Calu3 (cell line): ENCODE data around the gene NPC1L1. TPM values are rescaled to one million over a fixed set of nuclear protein-coding genes. Genes with fewer than 3 reads are reported as not detected.

Source experiments
- BruUV-seq: library from RNA; stranded (reverse); fragments of 400-500 nt; replicated peaks from 2 replicates; lab custom pipeline; 2021; lab: Mats Ljungman, UMichigan
- CTCF ChIA-PET: fragments of 300-600 bp; sonication (Branson Sonifier 250); formaldehyde crosslinking; loops from one replicate; lab custom pipeline; 2022; ENCODE audit warnings: antibody characterized with exemption; lab: Charles Lee
- DNase-seq: peaks from one replicate; pipeline ENCODE4 v3.0.0; 2022
- H3K27ac Mint-ChIP-seq: one replicate; pipeline ENCODE4 v1.8.0; 2022; ENCODE audit warnings: mixed read lengths; ENCODE audit not compliant: unreplicated experiment
- H3K27me3 Mint-ChIP-seq: one replicate; pipeline ENCODE4 v1.8.0; 2022; ENCODE audit warnings: mixed read lengths; ENCODE audit not compliant: unreplicated experiment
- H3K36me3 Mint-ChIP-seq: one replicate; pipeline ENCODE4 v1.8.0; 2022; ENCODE audit warnings: mild to moderate bottlenecking, moderate library complexity, mixed read lengths; ENCODE audit not compliant: insufficient read depth, unreplicated experiment
- H3K4me1 Mint-ChIP-seq: one replicate; pipeline ENCODE4 v1.8.0; 2022; ENCODE audit warnings: mild to moderate bottlenecking, low read depth, mixed read lengths; ENCODE audit not compliant: unreplicated experiment
- H3K4me3 Mint-ChIP-seq: one replicate; pipeline ENCODE4 v1.8.0; 2022; ENCODE audit warnings: mild to moderate bottlenecking, low read depth, moderate library complexity, mixed read lengths; ENCODE audit not compliant: unreplicated experiment
- H3K9me3 Mint-ChIP-seq: one replicate; pipeline ENCODE4 v1.8.0; 2022; ENCODE audit warnings: low read depth, mixed read lengths; ENCODE audit not compliant: unreplicated experiment
- intact Hi-C: fragments of 100-400 bp; cut with micrococcal nuclease; formaldehyde crosslinking; loops from one replicate; pipeline ENCODE4 v1.10.0; 2022; ENCODE audit not compliant: unreplicated experiment
- total RNA-seq: library from RNA; stranded (reverse); gene quantifications from 2 replicates; pipeline ENCODE4 v1.2.3, GENCODE V29; 2022
- TF ChIP-seq, protein P1 (sequence below): fragments of 200-600 bp; IDR thresholded peaks from one replicate; pipeline ENCODE4 v1.8.0; 2022; ENCODE audit warnings: antibody characterized with exemption; ENCODE audit not compliant: unreplicated experiment

Gene NPC1L1
- total RNA-seq, 1 experiment from 2014 or later, result 46.0 TPM

DNA sequence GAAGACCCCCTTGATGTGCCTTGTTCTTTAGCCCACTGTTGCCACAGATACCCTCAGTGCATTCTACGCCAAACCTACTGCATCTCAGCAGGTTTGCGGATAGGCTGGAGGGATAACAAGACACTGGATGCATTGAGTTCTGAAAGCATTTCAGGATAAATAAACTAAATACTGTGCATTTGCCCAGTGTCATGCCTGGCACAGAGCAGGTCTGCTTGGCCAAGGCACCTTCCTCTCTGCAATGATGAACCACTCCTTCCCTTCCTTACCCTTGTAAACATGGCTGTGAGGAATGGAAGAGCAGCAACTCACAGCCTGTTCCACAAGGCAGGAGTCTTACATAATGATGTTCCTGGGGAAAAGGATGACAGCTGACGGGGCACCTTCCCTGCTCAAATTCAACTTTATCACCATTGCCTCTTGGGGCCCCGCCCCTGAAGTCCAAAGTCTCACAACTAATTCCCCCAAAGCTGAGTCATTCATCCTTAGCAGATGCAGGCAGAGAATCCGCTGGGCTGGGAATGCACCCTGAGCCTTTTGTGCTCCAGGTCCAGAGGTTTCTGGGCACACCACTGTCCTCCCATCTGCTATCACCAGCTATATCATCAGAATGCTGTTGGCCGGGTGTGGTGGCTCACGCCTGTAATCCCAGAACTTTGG is 21.0 kb upstream of the NPC1L1 start:
- TF ChIP-seq, protein P1, sequence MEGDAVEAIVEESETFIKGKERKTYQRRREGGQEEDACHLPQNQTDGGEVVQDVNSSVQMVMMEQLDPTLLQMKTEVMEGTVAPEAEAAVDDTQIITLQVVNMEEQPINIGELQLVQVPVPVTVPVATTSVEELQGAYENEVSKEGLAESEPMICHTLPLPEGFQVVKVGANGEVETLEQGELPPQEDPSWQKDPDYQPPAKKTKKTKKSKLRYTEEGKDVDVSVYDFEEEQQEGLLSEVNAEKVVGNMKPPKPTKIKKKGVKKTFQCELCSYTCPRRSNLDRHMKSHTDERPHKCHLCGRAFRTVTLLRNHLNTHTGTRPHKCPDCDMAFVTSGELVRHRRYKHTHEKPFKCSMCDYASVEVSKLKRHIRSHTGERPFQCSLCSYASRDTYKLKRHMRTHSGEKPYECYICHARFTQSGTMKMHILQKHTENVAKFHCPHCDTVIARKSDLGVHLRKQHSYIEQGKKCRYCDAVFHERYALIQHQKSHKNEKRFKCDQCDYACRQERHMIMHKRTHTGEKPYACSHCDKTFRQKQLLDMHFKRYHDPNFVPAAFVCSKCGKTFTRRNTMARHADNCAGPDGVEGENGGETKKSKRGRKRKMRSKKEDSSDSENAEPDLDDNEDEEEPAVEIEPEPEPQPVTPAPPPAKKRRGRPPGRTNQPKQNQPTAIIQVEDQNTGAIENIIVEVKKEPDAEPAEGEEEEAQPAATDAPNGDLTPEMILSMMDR, result no peak
- DNase-seq, result peak; percentile 78
- no peaks in the 10 kb centered on the region for H3K9me3 Mint-ChIP-seq

DNA sequence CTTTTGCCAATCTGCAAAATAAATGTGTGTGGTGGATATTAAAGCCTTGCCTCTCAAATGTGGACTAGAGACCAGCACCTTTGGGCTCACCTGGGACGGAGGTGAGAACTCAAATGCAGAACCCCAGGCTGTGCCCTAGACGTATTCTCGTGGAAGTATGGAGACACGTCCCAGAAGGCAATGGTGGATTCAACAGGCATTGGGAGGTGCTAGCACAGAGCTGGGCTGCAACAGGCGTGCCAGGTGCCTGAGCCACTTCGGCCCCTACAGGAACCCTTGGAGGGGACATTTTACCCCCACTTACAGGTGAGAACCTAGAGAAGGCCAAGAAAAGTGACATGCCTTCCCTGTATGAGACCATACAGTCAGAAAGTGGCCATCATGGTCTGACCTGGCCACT is 20.4 kb upstream of the NPC1L1 start:
- no peak for DNase-seq
- Mint-ChIP-seq H3K27me3 (no peaks in the 10 kb centered on the region), H3K9me3 (no peaks in the 10 kb centered on the region), H3K27ac (no peak overlapping the region), H3K36me3 (peaks cover 48% of the 10 kb centered on the region), H3K4me3 (no peak overlapping the region), H3K4me1 (peaks cover 32% of the 10 kb centered on the region)
- CTCF ChIA-PET, result interaction anchor here (1.2 to 2.4 kb wide), 3 partner anchors 11 to 27 kb away, joined by 3 to 5 read pairs (median 3); no protein-coding TSS in a partner anchor
- intact Hi-C loops, result no loop called here
- BruUV-seq, result no TSS peak
- TF ChIP-seq, protein P1, result no peak

More for the DNA sequence above, 21.0 kb upstream of the NPC1L1 start:
- H3K27ac Mint-ChIP-seq, result peak overlapping the region; percentile 5
- H3K4me3 Mint-ChIP-seq, result no peak overlapping the region
- intact Hi-C loops, result loop anchor here (2.0 kb wide), 2 partner anchors 71 to 321 kb away; partner anchors contain the start of gene NUDCD3
- H3K27me3 Mint-ChIP-seq, result no peaks in the 10 kb centered on the region
- no TSS peak for BruUV-seq
- peaks cover 32% of the 10 kb centered on the region for H3K4me1 Mint-ChIP-seq
- peaks cover 53% of the 10 kb centered on the region for H3K36me3 Mint-ChIP-seq
- CTCF ChIA-PET, result interaction anchor here (0.6 to 2.4 kb wide), 5 partner anchors 10 to 435 kb away, joined by 3 to 5 read pairs (median 3); partner anchors contain the start of gene NPC1L1

DNA sequence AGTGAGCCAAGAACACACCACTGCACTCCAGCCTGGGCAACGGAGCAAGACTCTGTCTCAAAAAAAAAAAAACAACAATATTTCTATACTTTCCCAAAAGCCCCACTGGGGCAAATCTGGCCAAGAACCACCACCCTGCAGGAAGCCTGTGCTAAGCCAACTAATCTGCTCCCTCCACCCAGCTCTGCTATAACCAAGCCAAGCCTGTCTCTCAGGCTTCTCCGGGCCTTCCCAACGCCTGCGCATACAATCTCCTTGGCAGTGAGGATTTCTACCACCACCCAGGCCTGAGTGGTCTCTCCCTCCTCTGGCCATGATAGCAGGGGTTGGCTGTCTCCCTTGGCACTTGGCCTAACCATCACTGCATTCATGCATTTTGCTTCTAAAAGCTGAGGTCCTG is 18.4 kb upstream of the NPC1L1 start:
- Mint-ChIP-seq H3K9me3 (no peaks in the 10 kb centered on the region), H3K4me3 (no peak overlapping the region), H3K4me1 (peaks cover 19% of the 10 kb centered on the region), H3K27me3 (no peaks in the 10 kb centered on the region), H3K36me3 (peaks cover 36% of the 10 kb centered on the region), H3K27ac (no peak overlapping the region)
- intact Hi-C loops, result no loop called here
- TF ChIP-seq, protein P1, result no peak
- no TSS peak for BruUV-seq
- DNase-seq, result no peak
- CTCF ChIA-PET, result no interaction called here

DNA sequence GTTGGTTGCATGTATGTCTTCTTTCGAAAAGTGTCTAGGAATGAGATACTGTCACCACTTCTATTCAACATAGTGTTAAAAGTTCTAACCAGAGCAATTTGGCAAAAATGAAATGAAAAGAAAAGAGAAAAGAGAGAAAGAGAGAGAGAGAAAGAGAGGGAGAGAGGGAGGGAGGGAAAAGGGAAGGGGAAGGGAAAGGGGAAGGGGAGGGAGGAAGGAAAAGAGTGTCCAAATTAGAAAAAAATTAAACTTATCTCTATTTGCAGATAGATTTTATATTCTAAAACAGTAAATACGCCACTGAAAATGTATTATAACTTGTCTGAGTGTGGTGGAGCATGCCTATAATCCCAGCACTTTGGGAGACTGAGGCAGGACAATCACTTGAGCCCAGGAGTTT is 16.4 kb upstream of the NPC1L1 start:
- Mint-ChIP-seq H3K27me3 (no peaks in the 10 kb centered on the region), H3K4me1 (peaks cover 8% of the 10 kb centered on the region), H3K9me3 (no peaks in the 10 kb centered on the region), H3K27ac (no peak overlapping the region), H3K4me3 (no peak overlapping the region), H3K36me3 (peaks cover 19% of the 10 kb centered on the region)
- DNase-seq, result no peak
- TF ChIP-seq, protein P1, result no peak
- BruUV-seq, result no TSS peak
- intact Hi-C loops, result no loop called here
- CTCF ChIA-PET, result no interaction called here
